Fibroblast of lung (primary cell): ENCODE data around the gene EIF4G1. TPM values are rescaled to one million over a fixed set of nuclear protein-coding genes. Genes with fewer than 3 reads are reported as not detected.

ENCODE experiments used
- DNase-seq, 2 donors: peaks; one replicate each; pipeline versions ENCODE4 v3.0.0 to v3.0.0-alpha.2; 2010; ENCODE audit warnings: low read depth in 2 of 2
- H2AFZ ChIP-seq: 2 replicates; pipeline ENCODE4 v1.5.1; 2012; ENCODE audit warnings: low read length, control low read depth, inconsistent platforms
- H3K27ac ChIP-seq: 2 replicates; pipeline ENCODE4 v1.5.1; 2011; ENCODE audit warnings: low read length, control low read depth; ENCODE audit not compliant: insufficient read depth
- H3K27me3 ChIP-seq: 2 replicates; pipeline ENCODE4 v1.5.1; 2011; ENCODE audit warnings: mild to moderate bottlenecking, low read length; ENCODE audit not compliant: control insufficient read depth, insufficient read depth
- H3K36me3 ChIP-seq: 2 replicates; pipeline ENCODE4 v1.5.1; 2011; ENCODE audit warnings: low read length; ENCODE audit not compliant: control insufficient read depth, insufficient read depth
- H3K4me1 ChIP-seq: 2 replicates; pipeline ENCODE4 v1.5.1; 2011; ENCODE audit warnings: low read length; ENCODE audit not compliant: control insufficient read depth, insufficient read depth; ENCODE audit errors: extremely low read depth
- H3K4me2 ChIP-seq: 2 replicates; pipeline ENCODE4 v1.5.1; 2011; ENCODE audit warnings: low read length, control low read depth; ENCODE audit not compliant: insufficient read depth; ENCODE audit errors: extremely low read depth
- H3K4me3 ChIP-seq, 4 experiments: fragments of 200-600 bp in 1 of 4; sonication (generic) in 1 of 4; replicated peaks in 1 of 4; 2 replicates each; pipeline ENCODE4 v1.5.1; 2011 to 2016; ENCODE audit warnings: low read length in 4 of 4, low read depth in 3 of 4, mild to moderate bottlenecking in 3 of 4, control low read depth in 2 of 4, inconsistent platforms in 1 of 4, mixed read lengths in 1 of 4; ENCODE audit not compliant: insufficient read depth in 1 of 4; ENCODE audit errors: control extremely low read depth in 1 of 4
- H3K79me2 ChIP-seq: 2 replicates; pipeline ENCODE4 v1.5.1; 2012; ENCODE audit warnings: mild to moderate bottlenecking, low read length, inconsistent platforms; ENCODE audit not compliant: control insufficient read depth, insufficient read depth
- H3K9ac ChIP-seq: 2 replicates; pipeline ENCODE4 v1.5.1; 2011; ENCODE audit warnings: mild to moderate bottlenecking, low read length, control low read depth; ENCODE audit not compliant: insufficient read depth
- H3K9me3 ChIP-seq: 2 replicates; pipeline ENCODE4 v1.5.1; 2012; ENCODE audit warnings: low read depth, low read length; ENCODE audit not compliant: control insufficient read depth, insufficient read depth
- H4K20me1 ChIP-seq: 2 replicates; pipeline ENCODE4 v1.5.1; 2011; ENCODE audit warnings: low read length; ENCODE audit not compliant: control insufficient read depth, insufficient read depth; ENCODE audit errors: extremely low read depth
- EZH2 ChIP-seq: IDR thresholded peaks from 2 replicates; pipeline ENCODE4 v1.5.1; 2012; ENCODE audit warnings: low read length, control low read depth, mild to moderate bottlenecking; ENCODE audit errors: missing control alignments
- polyA plus RNA-seq, 2 donors: library from polyadenylated mRNA; depleted of rRNA in 1 of 2; stranded (reverse) in 1 of 2; unstranded in 1 of 2; fragments of >200 nt; gene quantifications; 2 replicates each; pipeline ENCODE4 v1.2.1, GENCODE V29; 2011 to 2012; ENCODE audit warnings: missing spikeins in 1 of 2
- total RNA-seq: library from RNA; depleted of rRNA; stranded (reverse); fragments of >200 nt; gene quantifications from 2 replicates; pipeline ENCODE4 v1.2.1, GENCODE V29; 2014
- TF ChIP-seq, protein P1 (sequence below), 2 donors: IDR thresholded peaks in 1 of 2; conservative IDR thresholded peaks in 1 of 2; 1 replicate in 1 of 2; 2 replicates in 1 of 2; pipeline ENCODE4 v1.5.1; 2011 to 2012; ENCODE audit warnings: low read length in 2 of 2, control low read depth in 1 of 2, inconsistent platforms in 1 of 2, low read depth in 1 of 2, mild to moderate bottlenecking in 1 of 2

Gene EIF4G1
- total and polyA plus RNA-seq, 2 donors (not counting 1 experiment from before 2014, with no cell fraction given): 235 to 263 TPM

DNA sequence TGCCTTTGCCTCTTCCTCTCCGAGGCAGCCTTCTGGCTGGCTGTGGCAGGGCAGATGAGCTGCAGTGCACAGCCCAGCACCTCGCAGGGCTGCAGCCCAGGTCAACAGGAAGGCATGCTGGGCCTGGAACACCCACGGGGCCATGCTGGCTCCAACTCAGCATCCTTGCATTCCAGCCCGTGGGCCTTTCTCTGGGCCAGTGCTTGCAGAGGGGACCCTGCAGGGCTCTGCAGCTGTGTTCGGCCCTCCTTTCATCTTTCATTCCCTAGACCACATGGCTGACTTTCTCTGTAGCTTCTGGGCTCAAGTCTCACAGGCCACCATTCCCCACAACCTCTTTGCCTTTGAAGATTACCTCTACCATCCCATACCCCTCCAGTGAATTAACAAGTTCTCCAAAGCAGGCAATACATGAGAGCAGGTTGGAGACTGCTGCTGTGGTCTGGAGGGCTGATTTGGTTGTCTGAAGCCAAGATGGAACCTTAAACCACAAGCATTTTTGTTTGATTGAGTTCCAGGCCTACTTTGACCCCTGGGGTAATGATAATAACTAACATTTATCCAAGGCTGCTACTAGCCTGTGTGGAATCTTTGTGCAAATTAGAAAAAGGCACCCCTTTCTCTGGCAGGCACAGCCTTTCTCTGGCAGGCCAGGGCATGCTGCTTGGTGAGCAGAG lies 28.9 kb downstream of the EIF4G1 start:
- Histone ChIP-seq H3K9me3 (no peaks in the 10 kb centered on the region), H3K4me2 (no peak overlapping the region), H3K79me2 (peaks cover 7% of the 10 kb centered on the region), H3K27ac (no peak overlapping the region), H3K4me1 (peaks cover 9% of the 10 kb centered on the region), H3K36me3 (peaks cover 2% of the 10 kb centered on the region), H3K27me3 (no peaks in the 10 kb centered on the region), H4K20me1 (no peaks in the 10 kb centered on the region), H3K4me3 (no peak overlapping the region), H3K9ac (no peak overlapping the region), H2AFZ (no peak overlapping the region)
- no peak for TF ChIP-seq EZH2
- TF ChIP-seq, protein P1, sequence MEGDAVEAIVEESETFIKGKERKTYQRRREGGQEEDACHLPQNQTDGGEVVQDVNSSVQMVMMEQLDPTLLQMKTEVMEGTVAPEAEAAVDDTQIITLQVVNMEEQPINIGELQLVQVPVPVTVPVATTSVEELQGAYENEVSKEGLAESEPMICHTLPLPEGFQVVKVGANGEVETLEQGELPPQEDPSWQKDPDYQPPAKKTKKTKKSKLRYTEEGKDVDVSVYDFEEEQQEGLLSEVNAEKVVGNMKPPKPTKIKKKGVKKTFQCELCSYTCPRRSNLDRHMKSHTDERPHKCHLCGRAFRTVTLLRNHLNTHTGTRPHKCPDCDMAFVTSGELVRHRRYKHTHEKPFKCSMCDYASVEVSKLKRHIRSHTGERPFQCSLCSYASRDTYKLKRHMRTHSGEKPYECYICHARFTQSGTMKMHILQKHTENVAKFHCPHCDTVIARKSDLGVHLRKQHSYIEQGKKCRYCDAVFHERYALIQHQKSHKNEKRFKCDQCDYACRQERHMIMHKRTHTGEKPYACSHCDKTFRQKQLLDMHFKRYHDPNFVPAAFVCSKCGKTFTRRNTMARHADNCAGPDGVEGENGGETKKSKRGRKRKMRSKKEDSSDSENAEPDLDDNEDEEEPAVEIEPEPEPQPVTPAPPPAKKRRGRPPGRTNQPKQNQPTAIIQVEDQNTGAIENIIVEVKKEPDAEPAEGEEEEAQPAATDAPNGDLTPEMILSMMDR (conservative IDR thresholded peaks at IDR 0.05 in 1 of 2, IDR thresholded peaks at IDR 0.05 in 1 of 2; ENCODE audit: low read depth in 1 of 2, low read length in 2 of 2): no peak
- peak in 1 of 2 donors; percentile 50 for DNase-seq

DNA sequence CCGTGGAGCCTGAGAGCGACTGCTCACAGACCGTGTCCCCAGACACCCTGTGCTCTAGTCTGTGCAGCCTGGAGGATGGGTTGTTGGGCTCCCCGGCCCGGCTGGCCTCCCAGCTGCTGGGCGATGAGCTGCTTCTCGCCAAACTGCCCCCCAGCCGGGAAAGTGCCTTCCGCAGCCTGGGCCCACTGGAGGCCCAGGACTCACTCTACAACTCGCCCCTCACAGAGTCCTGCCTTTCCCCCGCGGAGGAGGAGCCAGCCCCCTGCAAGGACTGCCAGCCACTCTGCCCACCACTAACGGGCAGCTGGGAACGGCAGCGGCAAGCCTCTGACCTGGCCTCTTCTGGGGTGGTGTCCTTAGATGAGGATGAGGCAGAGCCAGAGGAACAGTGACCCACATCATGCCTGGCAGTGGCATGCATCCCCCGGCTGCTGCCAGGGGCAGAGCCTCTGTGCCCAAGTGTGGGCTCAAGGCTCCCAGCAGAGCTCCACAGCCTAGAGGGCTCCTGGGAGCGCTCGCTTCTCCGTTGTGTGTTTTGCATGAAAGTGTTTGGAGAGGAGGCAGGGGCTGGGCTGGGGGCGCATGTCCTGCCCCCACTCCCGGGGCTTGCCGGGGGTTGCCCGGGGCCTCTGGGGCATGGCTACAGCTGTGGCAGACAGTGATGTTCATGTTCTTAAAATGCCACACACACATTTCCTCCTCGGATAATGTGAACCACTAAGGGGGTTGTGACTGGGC lies 30.3 kb downstream of the EIF4G1 start:
- H3K27ac ChIP-seq: no peak overlapping the region
- H3K9me3 ChIP-seq: no peaks in the 10 kb centered on the region
- no peaks in the 10 kb centered on the region for H3K27me3 ChIP-seq
- H3K4me3 ChIP-seq: no peak overlapping the region
- H3K79me2 ChIP-seq: no peaks in the 10 kb centered on the region
- H3K36me3 ChIP-seq: peaks cover 2% of the 10 kb centered on the region
- no peak overlapping the region for H3K9ac ChIP-seq
- H3K4me1 ChIP-seq: peaks cover 4% of the 10 kb centered on the region
- TF ChIP-seq, protein P1 (conservative IDR thresholded peaks at IDR 0.05 in 1 of 2, IDR thresholded peaks at IDR 0.05 in 1 of 2; ENCODE audit: low read depth in 1 of 2, low read length in 2 of 2): no peak
- TF ChIP-seq EZH2: no peak
- no peak for DNase-seq
- no peaks in the 10 kb centered on the region for H4K20me1 ChIP-seq
- no peak overlapping the region for H3K4me2 ChIP-seq
- no peak overlapping the region for H2AFZ ChIP-seq

DNA sequence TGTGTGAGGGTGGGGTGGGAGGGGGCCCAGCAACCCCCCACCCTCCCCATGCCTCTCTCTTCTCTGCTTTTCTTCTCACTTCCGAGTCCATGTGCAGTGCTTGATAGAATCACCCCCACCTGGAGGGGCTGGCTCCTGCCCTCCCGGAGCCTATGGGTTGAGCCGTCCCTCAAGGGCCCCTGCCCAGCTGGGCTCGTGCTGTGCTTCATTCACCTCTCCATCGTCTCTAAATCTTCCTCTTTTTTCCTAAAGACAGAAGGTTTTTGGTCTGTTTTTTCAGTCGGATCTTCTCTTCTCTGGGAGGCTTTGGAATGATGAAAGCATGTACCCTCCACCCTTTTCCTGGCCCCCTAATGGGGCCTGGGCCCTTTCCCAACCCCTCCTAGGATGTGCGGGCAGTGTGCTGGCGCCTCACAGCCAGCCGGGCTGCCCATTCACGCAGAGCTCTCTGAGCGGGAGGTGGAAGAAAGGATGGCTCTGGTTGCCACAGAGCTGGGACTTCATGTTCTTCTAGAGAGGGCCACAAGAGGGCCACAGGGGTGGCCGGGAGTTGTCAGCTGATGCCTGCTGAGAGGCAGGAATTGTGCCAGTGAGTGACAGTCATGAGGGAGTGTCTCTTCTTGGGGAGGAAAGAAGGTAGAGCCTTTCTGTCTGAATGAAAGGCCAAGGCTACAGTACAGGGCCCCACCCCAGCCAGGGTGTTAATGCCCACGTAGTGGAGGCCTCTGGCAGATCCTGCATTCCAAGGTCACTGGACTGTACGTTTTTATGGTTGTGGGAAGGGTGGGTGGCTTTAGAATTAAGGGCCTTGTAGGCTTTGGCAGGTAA lies 31.1 kb downstream of the EIF4G1 start:
- Histone ChIP-seq H3K36me3 (peaks cover 2% of the 10 kb centered on the region), H3K4me3 (no peak overlapping the region), H3K27me3 (no peaks in the 10 kb centered on the region), H3K4me1 (peaks cover 3% of the 10 kb centered on the region), H3K27ac (no peak overlapping the region), H3K4me2 (no peak overlapping the region), H2AFZ (no peak overlapping the region), H3K9ac (no peak overlapping the region), H4K20me1 (no peaks in the 10 kb centered on the region), H3K9me3 (no peaks in the 10 kb centered on the region), H3K79me2 (no peaks in the 10 kb centered on the region)
- DNase-seq: peak; percentile 49 to 62
- TF ChIP-seq EZH2: no peak
- TF ChIP-seq, protein P1 (conservative IDR thresholded peaks at IDR 0.05 in 1 of 2, IDR thresholded peaks at IDR 0.05 in 1 of 2; ENCODE audit: low read depth in 1 of 2, low read length in 2 of 2): peak; percentile 24 to 54
